HG03354 (cell line): ENCODE results near the gene ANO6.

Experiments used
- ATAC-seq: cut with Tn5 transposase; IDR thresholded peaks from one replicate; pipeline ENCODE4 v1.9.1; 2021; ENCODE audit warnings: mild to moderate bottlenecking; ENCODE audit not compliant: unreplicated experiment, poor library complexity, severe bottlenecking

ANO6 gene

GRCh38 chr12:45336762-45337596, 121.1 kb downstream of the ANO6 start:
- ATAC-seq: no peak

GRCh38 chr12:45337835-45338234, 121.9 kb downstream of the ANO6 start:
- no peak for ATAC-seq

GRCh38 chr12:45338272-45338671, 122.4 kb downstream of the ANO6 start:
- ATAC-seq: no peak

GRCh38 chr12:45339035-45339434, 123.1 kb downstream of the ANO6 start:
- ATAC-seq: no peak

GRCh38 chr12:45342171-45342570, 126.3 kb downstream of the ANO6 start:
- no peak for ATAC-seq

- ATAC-seq: no peak
Measured at GRCh38 chr12:45342848-45343247, 127.0 kb downstream of the ANO6 start.

- ATAC-seq: no peak
Measured at GRCh38 chr12:45343269-45344051, 127.6 kb downstream of the ANO6 start.

- ATAC-seq: no peak
Measured at GRCh38 chr12:45348311-45348710, 132.4 kb downstream of the ANO6 start.

- no peak for ATAC-seq
Measured at GRCh38 chr12:45348986-45349385, 133.1 kb downstream of the ANO6 start.

- no peak for ATAC-seq
Measured at GRCh38 chr12:45349916-45350315, 134.0 kb downstream of the ANO6 start.

GRCh38 chr12:45350861-45351260, 135.0 kb downstream of the ANO6 start:
- ATAC-seq: no peak

- ATAC-seq: no peak
Measured at GRCh38 chr12:45351921-45352670, 136.2 kb downstream of the ANO6 start.

- ATAC-seq: no peak
Measured at GRCh38 chr12:45353944-45354343, 138.0 kb downstream of the ANO6 start.

GRCh38 chr12:45354399-45354798, 138.5 kb downstream of the ANO6 start:
- ATAC-seq: peak; percentile 98

GRCh38 chr12:45355730-45356129, 139.8 kb downstream of the ANO6 start:
- ATAC-seq: no peak

- ATAC-seq: no peak
Measured at GRCh38 chr12:45356822-45357538, 141.1 kb downstream of the ANO6 start.

- ATAC-seq: no peak
Measured at GRCh38 chr12:45357539-45358417, 141.9 kb downstream of the ANO6 start.

- no peak for ATAC-seq
Measured at GRCh38 chr12:45362291-45362690, 146.4 kb downstream of the ANO6 start.

GRCh38 chr12:45363903-45364302, 148.0 kb downstream of the ANO6 start:
- ATAC-seq: no peak
